Activated CD8-positive, alpha-beta memory T cell treated with anti-CD3 and anti-CD28 coated beads for 1 hour (primary cell): Measurements from ENCODE around the gene PHLPP1.

Experiments
- DNase-seq, 2 donors: peaks; one replicate each; pipeline ENCODE4 v3.0.0-alpha.2; 2020; ENCODE audit warnings: low read depth in 1 of 2; ENCODE audit errors: extremely low read depth in 1 of 2

PHLPP1 gene

GRCh38 chr18:62771494-62772270 lies 56.3 kb downstream of the PHLPP1 start:
- DNase-seq = no peak

- DNase-seq = no peak
These were observed 57.7 kb downstream of the PHLPP1 start for GRCh38 chr18:62772860-62773584.

- DNase-seq = no peak
These were observed 58.4 kb downstream of the PHLPP1 start for GRCh38 chr18:62773691-62774090.

- DNase-seq = no peak
These were observed 60.8 kb downstream of the PHLPP1 start for GRCh38 chr18:62776024-62776570.

GRCh38 chr18:62777814-62778213 lies 62.5 kb downstream of the PHLPP1 start:
- DNase-seq = no peak

GRCh38 chr18:62778976-62779869 lies 63.9 kb downstream of the PHLPP1 start:
- DNase-seq = no peak

GRCh38 chr18:62781262-62781661 lies 65.9 kb downstream of the PHLPP1 start:
- DNase-seq = no peak

GRCh38 chr18:62781893-62782292 lies 66.6 kb downstream of the PHLPP1 start:
- no peak for DNase-seq

- no peak for DNase-seq
These were observed 69.1 kb downstream of the PHLPP1 start for GRCh38 chr18:62784338-62784965.

GRCh38 chr18:62784966-62785413 lies 69.6 kb downstream of the PHLPP1 start:
- DNase-seq = no peak

GRCh38 chr18:62786689-62787088 lies 71.3 kb downstream of the PHLPP1 start:
- no peak for DNase-seq

- DNase-seq = no peak
These were observed 72.8 kb downstream of the PHLPP1 start for GRCh38 chr18:62788111-62788510.

GRCh38 chr18:62788876-62789275 lies 73.5 kb downstream of the PHLPP1 start:
- DNase-seq = no peak

GRCh38 chr18:62790871-62791772 lies 75.8 kb downstream of the PHLPP1 start:
- no peak for DNase-seq

GRCh38 chr18:62792016-62792415 lies 76.7 kb downstream of the PHLPP1 start:
- DNase-seq = no peak

GRCh38 chr18:62795813-62796212 lies 80.5 kb downstream of the PHLPP1 start:
- DNase-seq = no peak

GRCh38 chr18:62796216-62796621 lies 80.9 kb downstream of the PHLPP1 start:
- DNase-seq = no peak

GRCh38 chr18:62797329-62797728 lies 82.0 kb downstream of the PHLPP1 start:
- no peak for DNase-seq

- no peak for DNase-seq
These were observed 84.6 kb downstream of the PHLPP1 start for GRCh38 chr18:62799977-62800376.
